ENCODE measurements around the gene NECAP2.

Gene NECAP2

DNA sequence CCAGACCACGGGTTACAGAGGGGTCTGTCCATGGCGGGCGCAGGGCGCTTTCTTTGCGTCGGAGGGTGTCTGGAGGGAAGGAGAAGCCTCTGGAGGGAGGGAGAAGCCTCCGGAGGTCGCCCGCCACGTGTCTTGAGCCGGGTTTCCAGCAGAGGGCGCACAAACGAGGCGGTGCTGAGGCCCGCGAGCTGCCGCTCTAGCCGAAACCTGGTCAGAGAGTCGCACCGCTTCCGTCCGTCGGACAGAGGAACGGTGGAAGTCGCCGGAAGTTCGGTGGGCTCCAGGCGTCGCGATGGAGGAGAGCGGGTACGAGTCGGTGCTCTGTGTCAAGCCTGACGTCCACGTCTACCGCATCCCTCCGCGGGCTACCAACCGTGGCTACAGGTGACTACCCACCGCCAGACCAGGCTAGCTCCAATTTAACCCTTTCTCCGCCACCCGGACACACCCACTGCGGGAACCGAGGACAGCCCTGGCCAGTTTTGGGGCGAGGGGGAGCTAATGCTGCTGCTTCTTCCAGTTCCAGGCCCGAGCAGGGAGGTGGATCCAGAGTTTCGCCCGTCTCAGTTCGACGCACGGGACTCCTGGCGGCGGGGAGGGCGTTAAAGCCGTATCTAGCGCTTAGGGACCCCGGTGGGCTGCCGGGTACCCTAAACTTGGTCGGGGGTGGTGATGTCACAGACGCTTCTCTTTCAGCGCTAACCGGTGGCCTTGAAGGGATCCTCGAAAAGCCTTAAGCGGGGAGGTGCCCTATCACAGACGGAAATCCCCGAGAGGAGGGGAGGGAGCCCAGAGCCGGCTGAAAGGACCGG, at the start of gene NECAP2:
Gene NECAP2 (plus strand): TSS at position 255 of the 812 bp plus-strand sequence. CDS start 38 bp downstream, at position 293.
- peak; percentile 91 for DNase-seq (ENCODE audit: low spot score)
- H3K36me3 Mint-ChIP-seq (ENCODE audit: low read depth) = peaks cover 30% of the 10 kb centered on the region
- H3K27me3 Mint-ChIP-seq (ENCODE audit: low read depth) = no peaks in the 10 kb centered on the region
- H3K4me1 Mint-ChIP-seq (ENCODE audit: low read depth) = peaks cover 25% of the 10 kb centered on the region
- peak within 1 kb of the TSS; percentile 88 for H3K27ac Mint-ChIP-seq
- H3K4me3 Mint-ChIP-seq = peak within 1 kb of the TSS; percentile 93
- H3K9me3 Mint-ChIP-seq = no peaks in the 10 kb centered on the region

DNA sequence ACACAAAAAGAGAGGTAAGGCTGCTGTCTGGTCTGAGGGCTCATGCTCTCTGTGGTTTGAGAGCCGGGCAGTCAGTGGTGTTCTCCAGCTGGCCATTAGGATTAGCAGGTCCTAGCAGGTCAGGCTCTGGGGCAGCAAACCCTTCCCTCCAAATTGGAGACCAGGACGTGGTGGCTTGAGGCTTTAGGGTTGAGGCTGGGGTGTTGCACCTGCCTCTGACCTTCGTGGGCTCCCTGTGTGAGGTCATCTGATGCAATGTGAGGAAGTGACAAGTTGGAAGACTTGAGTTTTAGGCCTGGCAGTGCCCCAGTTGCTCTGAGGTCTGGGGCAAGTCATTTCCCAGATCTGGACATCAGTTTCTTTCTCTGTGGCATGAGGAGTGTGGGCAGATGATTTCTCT, 49.1 kb upstream of the NECAP2 start:
- H3K9me3 Mint-ChIP-seq = no peaks in the 10 kb centered on the region
- no peaks in the 10 kb centered on the region for H3K27me3 Mint-ChIP-seq (ENCODE audit: low read depth)
- no peak overlapping the region for H3K4me3 Mint-ChIP-seq
- H3K27ac Mint-ChIP-seq = peak overlapping the region; percentile 44
- no peak for DNase-seq (ENCODE audit: low spot score)
- peaks cover 33% of the 10 kb centered on the region for H3K4me1 Mint-ChIP-seq (ENCODE audit: low read depth)
- peaks cover 24% of the 10 kb centered on the region for H3K36me3 Mint-ChIP-seq (ENCODE audit: low read depth)

DNA sequence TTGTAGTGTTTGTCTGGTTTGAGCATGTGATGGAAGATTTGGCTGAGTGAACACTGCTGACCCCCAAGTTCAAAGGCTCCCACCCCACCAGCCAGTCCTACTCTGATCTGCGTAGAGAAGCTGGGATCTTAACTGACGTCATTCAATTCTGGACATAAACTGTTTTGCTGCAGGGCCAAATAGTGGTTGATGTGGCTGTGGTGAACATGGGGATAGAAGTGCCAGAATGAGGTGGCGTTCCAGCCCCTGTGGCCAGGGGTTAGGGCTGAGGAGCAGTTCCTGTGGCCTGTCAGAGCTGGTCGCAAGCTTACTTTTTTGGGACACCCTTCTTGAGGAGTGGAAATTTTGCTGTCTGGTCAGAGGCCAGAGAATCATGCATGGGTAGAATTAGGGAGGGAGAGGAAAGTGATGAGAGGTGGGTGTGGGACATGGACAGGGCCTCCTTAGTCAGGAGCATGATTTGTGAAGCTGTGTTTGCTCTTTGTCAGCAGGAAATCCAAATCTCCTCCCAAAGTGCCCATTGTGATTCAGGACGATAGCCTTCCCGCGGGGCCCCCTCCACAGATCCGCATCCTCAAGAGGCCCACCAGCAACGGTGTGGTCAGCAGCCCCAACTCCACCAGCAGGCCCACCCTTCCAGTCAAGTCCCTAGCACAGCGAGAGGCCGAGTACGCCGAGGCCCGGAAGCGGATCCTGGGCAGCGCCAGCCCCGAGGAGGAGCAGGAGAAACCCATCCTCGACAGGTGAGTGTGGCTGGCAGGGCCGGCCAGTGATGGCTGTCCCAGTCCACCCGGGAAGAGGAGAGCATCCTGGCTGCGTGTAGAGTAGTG, 47.6 kb upstream of the NECAP2 start:
- peak overlapping the region; percentile 22 for H3K27ac Mint-ChIP-seq
- H3K9me3 Mint-ChIP-seq = no peaks in the 10 kb centered on the region
- peaks cover 24% of the 10 kb centered on the region for H3K4me1 Mint-ChIP-seq (ENCODE audit: low read depth)
- no peak overlapping the region for H3K4me3 Mint-ChIP-seq
- H3K27me3 Mint-ChIP-seq (ENCODE audit: low read depth) = no peaks in the 10 kb centered on the region
- no peak for DNase-seq (ENCODE audit: low spot score)
- peaks cover 30% of the 10 kb centered on the region for H3K36me3 Mint-ChIP-seq (ENCODE audit: low read depth)

- H3K4me3 Mint-ChIP-seq = no peak overlapping the region
- H3K27ac Mint-ChIP-seq = no peak overlapping the region
- no peaks in the 10 kb centered on the region for H3K9me3 Mint-ChIP-seq
- no peaks in the 10 kb centered on the region for H3K27me3 Mint-ChIP-seq (ENCODE audit: low read depth)
- peaks cover 22% of the 10 kb centered on the region for H3K4me1 Mint-ChIP-seq (ENCODE audit: low read depth)
- peaks cover 30% of the 10 kb centered on the region for H3K36me3 Mint-ChIP-seq (ENCODE audit: low read depth)
- no peak for DNase-seq (ENCODE audit: low spot score)
Observed at GRCh38 chr1:16393570-16394521, 46.7 kb upstream of the NECAP2 start.

DNA sequence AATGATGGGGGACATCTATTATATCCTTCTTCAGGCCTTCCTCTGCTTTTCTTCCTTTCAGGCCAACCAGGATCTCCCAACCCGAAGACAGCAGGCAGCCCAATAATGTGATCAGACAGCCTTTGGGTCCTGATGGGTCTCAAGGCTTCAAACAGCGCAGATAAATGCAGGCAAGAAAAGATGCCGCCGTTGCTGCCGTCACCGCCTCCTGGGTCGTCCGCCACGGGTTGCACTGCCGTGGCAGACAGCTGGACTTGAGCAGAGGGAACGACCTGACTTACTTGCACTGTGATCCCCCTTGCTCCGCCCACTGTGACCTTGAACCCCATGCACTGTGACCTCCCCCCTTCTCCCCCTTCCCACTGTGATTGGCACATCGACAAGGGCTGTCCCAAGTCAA, 45.5 kb upstream of the NECAP2 start:
- H3K27me3 Mint-ChIP-seq (ENCODE audit: low read depth) = no peaks in the 10 kb centered on the region
- H3K4me1 Mint-ChIP-seq (ENCODE audit: low read depth) = peaks cover 22% of the 10 kb centered on the region
- no peak for DNase-seq (ENCODE audit: low spot score)
- peaks cover 36% of the 10 kb centered on the region for H3K36me3 Mint-ChIP-seq (ENCODE audit: low read depth)
- H3K9me3 Mint-ChIP-seq = no peaks in the 10 kb centered on the region
- H3K4me3 Mint-ChIP-seq = no peak overlapping the region
- H3K27ac Mint-ChIP-seq = no peak overlapping the region

- H3K4me1 Mint-ChIP-seq (ENCODE audit: low read depth) = peaks cover 7% of the 10 kb centered on the region
- no peaks in the 10 kb centered on the region for H3K9me3 Mint-ChIP-seq
- H3K27me3 Mint-ChIP-seq (ENCODE audit: low read depth) = no peaks in the 10 kb centered on the region
- no peak overlapping the region for H3K27ac Mint-ChIP-seq
- no peak overlapping the region for H3K4me3 Mint-ChIP-seq
- peaks cover 32% of the 10 kb centered on the region for H3K36me3 Mint-ChIP-seq (ENCODE audit: low read depth)
- DNase-seq (ENCODE audit: low spot score) = no peak
Observed at GRCh38 chr1:16396591-16396990, 43.9 kb upstream of the NECAP2 start.

GRCh38 chr1:16397120-16397519, 43.4 kb upstream of the NECAP2 start:
- no peaks in the 10 kb centered on the region for H3K27me3 Mint-ChIP-seq (ENCODE audit: low read depth)
- H3K36me3 Mint-ChIP-seq (ENCODE audit: low read depth) = peaks cover 32% of the 10 kb centered on the region
- DNase-seq (ENCODE audit: low spot score) = no peak
- no peaks in the 10 kb centered on the region for H3K9me3 Mint-ChIP-seq
- no peak overlapping the region for H3K27ac Mint-ChIP-seq
- H3K4me1 Mint-ChIP-seq (ENCODE audit: low read depth) = peaks cover 5% of the 10 kb centered on the region
- H3K4me3 Mint-ChIP-seq = no peak overlapping the region

GRCh38 chr1:16398371-16398953, 42.1 kb upstream of the NECAP2 start:
- Mint-ChIP-seq H3K9me3 (no peaks in the 10 kb centered on the region), H3K27me3 (ENCODE audit: low read depth) (no peaks in the 10 kb centered on the region), H3K4me1 (ENCODE audit: low read depth) (no peaks in the 10 kb centered on the region), H3K36me3 (ENCODE audit: low read depth) (peaks cover 26% of the 10 kb centered on the region), H3K4me3 (no peak overlapping the region), H3K27ac (no peak overlapping the region)
- DNase-seq (ENCODE audit: low spot score) = no peak

DNA sequence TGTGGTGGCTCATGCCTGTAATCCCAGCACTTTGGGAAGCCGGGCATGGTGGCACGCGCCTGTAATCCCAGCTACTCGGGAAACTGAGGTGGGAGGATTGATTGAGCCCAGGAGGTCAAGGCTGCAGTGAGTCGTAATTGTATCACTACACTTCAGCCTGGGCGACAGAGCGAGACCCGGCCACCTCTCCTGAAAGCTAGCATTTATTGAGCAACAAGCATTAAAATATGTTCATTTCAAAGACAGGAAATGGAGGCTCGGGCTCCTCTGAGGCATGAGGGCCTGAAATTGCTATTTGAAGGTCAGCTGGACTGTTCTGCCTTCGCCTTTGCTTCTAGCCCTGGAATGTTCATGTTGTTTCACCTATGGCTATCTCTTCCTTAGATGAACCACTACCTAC, 37.8 kb upstream of the NECAP2 start:
- Mint-ChIP-seq H3K4me3 (no peak overlapping the region), H3K36me3 (ENCODE audit: low read depth) (peaks cover 7% of the 10 kb centered on the region), H3K9me3 (no peaks in the 10 kb centered on the region), H3K27me3 (ENCODE audit: low read depth) (no peaks in the 10 kb centered on the region), H3K27ac (no peak overlapping the region), H3K4me1 (ENCODE audit: low read depth) (no peaks in the 10 kb centered on the region)
- no peak for DNase-seq (ENCODE audit: low spot score)

DNA sequence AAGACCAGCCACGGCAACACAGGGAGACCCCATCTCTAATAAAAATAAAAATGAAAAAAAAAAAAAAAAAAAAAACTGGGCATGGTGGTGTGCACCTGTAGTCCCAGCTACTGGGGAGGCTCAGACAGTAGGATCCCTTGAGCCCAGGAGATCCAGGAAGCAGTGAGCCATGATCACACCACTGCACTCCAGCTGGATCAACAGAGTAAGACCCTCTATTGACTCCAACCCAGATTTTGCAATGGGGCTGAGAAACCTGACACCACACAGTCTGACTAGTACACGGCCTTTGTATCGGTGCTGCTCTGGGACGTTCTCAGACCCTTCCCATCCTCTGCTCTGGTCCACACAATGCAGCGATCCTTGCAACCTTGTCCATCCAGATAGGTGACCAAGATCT, 35.1 kb upstream of the NECAP2 start:
- DNase-seq (ENCODE audit: low spot score) = no peak
- no peaks in the 10 kb centered on the region for H3K9me3 Mint-ChIP-seq
- H3K4me3 Mint-ChIP-seq = no peak overlapping the region
- no peaks in the 10 kb centered on the region for H3K36me3 Mint-ChIP-seq (ENCODE audit: low read depth)
- H3K4me1 Mint-ChIP-seq (ENCODE audit: low read depth) = no peaks in the 10 kb centered on the region
- no peaks in the 10 kb centered on the region for H3K27me3 Mint-ChIP-seq (ENCODE audit: low read depth)
- H3K27ac Mint-ChIP-seq = no peak overlapping the region

DNA sequence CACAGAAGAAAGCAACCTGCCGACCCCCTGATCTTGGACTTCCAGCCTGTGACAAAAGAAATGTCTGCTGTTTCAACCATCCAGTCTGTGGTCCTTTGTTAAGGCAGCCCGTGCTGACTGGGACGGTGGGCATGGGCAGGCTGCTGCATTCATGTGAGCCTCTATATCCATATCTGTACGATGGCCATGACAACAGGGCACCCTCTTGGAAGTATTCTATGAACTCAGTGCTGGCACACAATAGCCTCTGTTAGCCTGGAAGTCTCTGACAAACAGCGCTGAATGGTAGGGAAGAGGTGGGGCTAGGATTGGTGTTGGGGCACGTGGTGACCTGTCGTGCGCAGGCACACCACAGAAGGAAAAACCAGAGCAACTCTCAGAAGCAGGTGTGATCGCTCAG, 33.7 kb upstream of the NECAP2 start:
- H3K4me3 Mint-ChIP-seq = no peak overlapping the region
- H3K4me1 Mint-ChIP-seq (ENCODE audit: low read depth) = no peaks in the 10 kb centered on the region
- H3K27me3 Mint-ChIP-seq (ENCODE audit: low read depth) = no peaks in the 10 kb centered on the region
- no peaks in the 10 kb centered on the region for H3K9me3 Mint-ChIP-seq
- no peak for DNase-seq (ENCODE audit: low spot score)
- no peak overlapping the region for H3K27ac Mint-ChIP-seq
- no peaks in the 10 kb centered on the region for H3K36me3 Mint-ChIP-seq (ENCODE audit: low read depth)

DNA sequence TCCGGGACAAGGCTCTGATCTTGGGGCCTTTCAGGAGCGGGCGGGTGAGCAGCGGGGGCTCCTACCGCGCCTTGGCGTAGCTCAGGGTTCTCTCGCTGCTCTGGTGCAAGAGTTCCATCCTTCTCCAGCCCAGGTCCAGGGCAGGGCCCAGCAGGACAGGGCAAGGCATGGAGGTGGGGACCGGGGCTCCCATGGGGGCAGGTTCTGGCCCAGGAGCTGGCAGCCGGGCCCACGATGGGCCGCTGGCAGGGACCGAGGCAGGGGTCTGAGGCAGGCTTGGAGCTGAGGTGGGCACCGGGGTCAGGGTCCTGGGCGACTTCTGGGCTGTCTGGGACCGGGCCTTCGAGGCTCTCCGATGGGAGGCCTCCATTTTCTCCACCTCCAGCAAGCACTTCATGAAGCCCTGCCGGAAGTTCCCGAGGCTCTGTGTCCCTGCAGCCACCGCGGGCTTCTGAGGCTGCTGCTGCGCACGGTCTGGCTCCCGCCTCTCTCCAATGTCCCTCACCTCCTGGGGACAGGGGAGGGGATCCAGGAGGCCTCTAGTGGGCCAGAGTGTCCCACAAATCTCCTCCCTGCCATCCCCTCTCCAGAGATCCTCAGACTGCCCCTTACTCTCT, 30.9 kb upstream of the NECAP2 start:
- Mint-ChIP-seq H3K4me1 (ENCODE audit: low read depth) (peaks cover 2% of the 10 kb centered on the region), H3K9me3 (no peaks in the 10 kb centered on the region), H3K36me3 (ENCODE audit: low read depth) (no peaks in the 10 kb centered on the region), H3K4me3 (no peak overlapping the region), H3K27ac (no peak overlapping the region), H3K27me3 (ENCODE audit: low read depth) (no peaks in the 10 kb centered on the region)
- no peak for DNase-seq (ENCODE audit: low spot score)

DNA sequence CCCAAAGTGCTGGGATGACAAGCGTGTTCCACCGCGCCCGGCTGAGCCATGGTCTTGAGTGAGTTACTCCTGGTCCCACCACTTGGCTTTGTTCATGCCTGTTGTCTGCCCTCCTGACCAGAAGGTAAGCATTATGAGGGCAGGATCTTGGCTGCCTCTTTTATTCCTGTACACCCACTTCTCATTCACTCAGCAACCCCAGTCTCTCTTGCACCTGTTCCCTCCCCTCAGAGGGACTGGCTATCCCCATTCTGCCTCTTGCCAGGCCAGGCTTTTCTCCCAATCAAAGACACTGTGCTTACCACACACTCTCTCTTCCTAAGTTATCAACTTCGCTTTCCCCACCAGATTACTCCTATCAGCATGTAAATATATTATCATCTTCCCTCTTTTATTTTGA, 29.7 kb upstream of the NECAP2 start:
- Mint-ChIP-seq H3K9me3 (no peaks in the 10 kb centered on the region), H3K27me3 (ENCODE audit: low read depth) (no peaks in the 10 kb centered on the region), H3K4me3 (no peak overlapping the region), H3K36me3 (ENCODE audit: low read depth) (no peaks in the 10 kb centered on the region), H3K27ac (no peak overlapping the region), H3K4me1 (ENCODE audit: low read depth) (peaks cover 2% of the 10 kb centered on the region)
- no peak for DNase-seq (ENCODE audit: low spot score)
